Ovary (tissue), 9 donors: Measurements from ENCODE around the gene AFF2. TPM values are rescaled to one million over a fixed set of nuclear protein-coding genes. Genes with fewer than 3 reads are reported as not detected.

Experiments
- DNase-seq, 5 donors: peaks; one replicate each; pipeline ENCODE4 v3.0.0-alpha.2; 2019 to 2020
- H3K27ac ChIP-seq, 2 donors: fragments of 200-600 bp; one replicate each; pipeline versions ENCODE4 v1.5.1 to v1.8.0; 2019 to 2022
- H3K27me3 ChIP-seq: fragments of 200-600 bp; one replicate; pipeline ENCODE4 v1.8.0; 2022
- H3K36me3 ChIP-seq: fragments of 200-600 bp; sonication (generic); one replicate; pipeline ENCODE4 v1.5.1; 2019
- H3K4me1 ChIP-seq: one replicate; pipeline ENCODE4 v1.8.1; 2013; ENCODE audit warnings: mild to moderate bottlenecking, moderate library complexity; ENCODE audit not compliant: insufficient read depth
- H3K4me3 ChIP-seq: fragments of 200-600 bp; sonication (generic); one replicate; pipeline ENCODE4 v1.5.1; 2017
- H3K9me3 ChIP-seq, 2 donors: fragments of 200-600 bp in 1 of 2; sonication (generic) in 1 of 2; one replicate each; pipeline versions ENCODE4 v1.5.1 to v1.8.1; 2013 to 2019; ENCODE audit warnings: mild to moderate bottlenecking in 1 of 2, moderate library complexity in 1 of 2
- CTCF ChIP-seq, 3 donors: fragments of 450-650 bp in 2 of 3; fragments of 200-600 bp in 1 of 3; IDR thresholded peaks; one replicate each; pipeline versions ENCODE4 v1.5.1 to v1.8.0; 2016 to 2022; ENCODE audit warnings: antibody characterized with exemption in 3 of 3, mild to moderate bottlenecking in 1 of 3
- EP300 ChIP-seq: sonication (generic); formaldehyde crosslinking; IDR thresholded peaks from one replicate; pipeline ENCODE4 v1.6.1; 2017; ENCODE audit warnings: antibody characterized with exemption
- POLR2A ChIP-seq: fragments of 450-650 bp; IDR thresholded peaks from one replicate; pipeline ENCODE4 v1.6.1; 2017; ENCODE audit warnings: antibody characterized with exemption, mild to moderate bottlenecking, moderate library complexity
- WGBS, 3 donors: extraction: QIAGEN DNeasy Blood & Tissue Kit in 1 of 3; methylation state at CpG; one replicate each; pipeline versions ENCODE4 v1.1.5 to v1.1.7; 2013 to 2017; 5-methylcytosine and 5-hydroxymethylcytosine counted together
- intact Hi-C, 4 donors: fragments of 100-400 bp; cut with DNase I; formaldehyde crosslinking; loops; one replicate each; pipeline versions ENCODE4 v1.11.0 to v1.15.1; 2022 to 2023
- polyA plus RNA-seq, 2 donors: library from polyadenylated mRNA; stranded (reverse); fragments of 200-250 nt in 1 of 2; fragments of 350-450 nt in 1 of 2; fragmentation: Illumina TruSeq in 1 of 2; extraction: RNeasy Lipid Tissue Mini Kit (QIAGEN cat#74804) in 1 of 2; gene quantifications; one replicate each; pipeline ENCODE4 v1.2.3, GENCODE V29; 2013 to 2014
- total RNA-seq, 7 donors: library from RNA; depleted of rRNA in 2 of 7; stranded (reverse); fragments of >200 nt in 2 of 7; fragmentation: NEBNext Ultra II Directional in 3 of 7; extraction: Animal tissue kit (Norgen Biotek cat#: 25700) in 3 of 7; gene quantifications; one replicate each; pipeline versions ENCODE4 v1.1.0 to v1.2.4, GENCODE V29; 2016 to 2023
- donor health status: DM: no; HTN: no; CAD: no; lungs with moderate emphysema.
- donor health status: DM: no; HTN: no; CAD: no.
- donor health status: Bipolar disorder and iron deficiency.
- donor health status: DM: yes; HTN: yes; CAD: no.
- donor health status: DM: no; HTN: no; CAD: no.
- donor health status: DM: yes; HTN: yes; CAD: no.

AFF2 gene
- total and polyA plus RNA-seq, 9 donors: 1.3 to 12.3 (median 4.6) TPM

GRCh38 chrX:148572337-148572736 lies 71.9 kb downstream of the AFF2 start:
- TF ChIP-seq EP300 (no peak), CTCF (IDR thresholded peaks at IDR 0.05) (no peak), POLR2A (no peak)
- no peak overlapping the region for H3K27ac ChIP-seq
- no peaks in the 10 kb centered on the region for H3K9me3 ChIP-seq
- no peaks in the 10 kb centered on the region for H3K4me1 ChIP-seq
- H3K4me3 ChIP-seq: no peak overlapping the region
- intact Hi-C loops: no loop called here
- H3K27me3 ChIP-seq: no peaks in the 10 kb centered on the region
- 84 to 94% (median 87%) methylated on average over 4 of the region's 4 CpGs for WGBS, 3 donors
- no peak for DNase-seq
- no peaks in the 10 kb centered on the region for H3K36me3 ChIP-seq

DNA sequence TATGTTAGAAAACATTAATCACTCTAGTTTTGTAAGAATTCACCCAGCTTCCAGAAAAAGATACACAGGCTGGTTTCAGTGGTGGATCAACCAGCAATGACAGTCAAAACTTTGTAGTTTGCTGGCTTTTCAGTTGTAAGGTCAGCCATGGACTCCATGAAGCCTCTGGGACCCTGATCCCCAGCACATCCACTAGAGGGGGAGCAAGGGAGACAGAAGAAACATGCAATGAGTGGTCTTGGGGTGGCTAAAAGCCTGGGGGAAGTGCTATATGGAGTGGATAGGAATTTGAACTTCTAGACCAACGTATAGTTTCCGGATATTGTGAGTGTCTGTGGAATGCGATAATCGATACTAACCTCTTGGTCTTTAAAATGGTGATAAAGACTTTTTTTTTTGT lies 72.7 kb downstream of the AFF2 start:
- DNase-seq: no peak
- H3K4me3 ChIP-seq: no peak overlapping the region
- TF ChIP-seq EP300: no peak
- no peak for TF ChIP-seq CTCF (IDR thresholded peaks at IDR 0.05)
- no peak for TF ChIP-seq POLR2A
- WGBS, 3 donors: 78 to 85% (median 84%) methylated on average over 4 of the region's 4 CpGs
- H3K27ac ChIP-seq: no peak overlapping the region
- intact Hi-C loops: no loop called here
- no peaks in the 10 kb centered on the region for H3K4me1 ChIP-seq
- H3K27me3 ChIP-seq: no peaks in the 10 kb centered on the region
- H3K9me3 ChIP-seq: no peaks in the 10 kb centered on the region
- H3K36me3 ChIP-seq: no peaks in the 10 kb centered on the region

- DNase-seq: no peak
- 47 to 54% (median 49%) methylated on average over 3 of the region's 3 CpGs for WGBS, 3 donors
- H3K4me3 ChIP-seq: no peak overlapping the region
- H3K27ac ChIP-seq: no peak overlapping the region
- no peaks in the 10 kb centered on the region for H3K9me3 ChIP-seq
- H3K27me3 ChIP-seq: no peaks in the 10 kb centered on the region
- no peaks in the 10 kb centered on the region for H3K36me3 ChIP-seq
- H3K4me1 ChIP-seq: no peaks in the 10 kb centered on the region
- TF ChIP-seq POLR2A: no peak
- TF ChIP-seq CTCF (IDR thresholded peaks at IDR 0.05): no peak
- no peak for TF ChIP-seq EP300
- intact Hi-C loops: no loop called here
Measured at GRCh38 chrX:148574237-148574973, 74.0 kb downstream of the AFF2 start.

- no peaks in the 10 kb centered on the region for H3K27me3 ChIP-seq
- 59 to 64% (median 63%) methylated on average over 6 of the region's 6 CpGs for WGBS, 3 donors
- intact Hi-C loops: no loop called here
- DNase-seq: no peak
- H3K27ac ChIP-seq: no peak overlapping the region
- H3K9me3 ChIP-seq: no peaks in the 10 kb centered on the region
- H3K4me3 ChIP-seq: no peak overlapping the region
- no peaks in the 10 kb centered on the region for H3K36me3 ChIP-seq
- TF ChIP-seq CTCF (IDR thresholded peaks at IDR 0.05) (no peak), EP300 (no peak), POLR2A (no peak)
- H3K4me1 ChIP-seq: no peaks in the 10 kb centered on the region
Measured at GRCh38 chrX:148576396-148576795, 76.0 kb downstream of the AFF2 start.
